K562 (cell line): ENCODE data around the gene CPN2. TPM values are rescaled to one million over a fixed set of nuclear protein-coding genes. Genes with fewer than 3 reads are reported as not detected.

Experiments used
- KHSRP ChIP-seq: fragments of 450-650 bp; IDR thresholded peaks from 2 replicates; pipeline ENCODE4 v1.6.1; 2017
- SP2 ChIP-seq: IDR thresholded peaks from 2 replicates; pipeline ENCODE4 v1.6.1; 2011; ENCODE audit warnings: mild to moderate bottlenecking, low read depth, low read length, moderate library complexity; ENCODE audit not compliant: poor library complexity, severe bottlenecking; ENCODE audit errors: extremely low read depth
- ZNF212 ChIP-seq: fragments of 450-650 bp; formaldehyde crosslinking; IDR thresholded peaks from 2 replicates; pipeline ENCODE4 v1.4.0; 2020; ENCODE audit warnings: mild to moderate bottlenecking
- ZNF436 ChIP-seq: fragments of 250-450, 450-650 bp; sonication (Bioruptor Pico); formaldehyde crosslinking; IDR thresholded peaks from 2 replicates; pipeline ENCODE4 v1.7.0; 2020; ENCODE audit warnings: mild to moderate bottlenecking
- polyA plus RNA-seq, 8 experiments: library from polyadenylated mRNA; depleted of rRNA in 4 of 8; stranded (reverse) in 5 of 8; unstranded in 3 of 8; fragments of >200 nt; fragmentation: Nextera tagmentation in 2 of 8; fragmentation: Illumina TruSeq in 1 of 8; extraction: Ambion mirVana in 2 of 8; extraction: Trizol in 1 of 8; gene quantifications; 2 replicates each; pipeline versions ENCODE4 v1.2.1 to v1.2.3, GENCODE V29; 2011 to 2014; ENCODE audit warnings: inconsistent platforms in 1 of 8, missing spikeins in 1 of 8
- total RNA-seq, 7 experiments: library from RNA; depleted of rRNA in 6 of 7; stranded (reverse); fragments of >200 nt in 6 of 7; fragmentation: Illumina TruSeq in 2 of 7; extraction: Trizol in 2 of 7; gene quantifications; 2 replicates each; pipeline versions ENCODE4 v1.2.1 to v1.2.3, GENCODE V29; 2011 to 2021; ENCODE audit warnings: low replicate concordance in 1 of 7
- TF ChIP-seq, protein P1 (sequence below): fragments of 450-650 bp; IDR thresholded peaks from 2 replicates; pipeline ENCODE4 v1.6.1; 2016; ENCODE audit warnings: mild to moderate bottlenecking, moderate library complexity
- TF ChIP-seq, protein P2 (sequence below), 2 experiments: fragments of 150-350 bp in 1 of 2; IDR thresholded peaks; 2 replicates each; pipeline ENCODE4 v1.6.1; 2012 to 2016; ENCODE audit warnings: low read depth in 2 of 2, low read length in 2 of 2, mild to moderate bottlenecking in 1 of 2, moderate library complexity in 1 of 2
- TF ChIP-seq, protein P3 (sequence below), 2 experiments: fragments of 450-650 bp; conservative IDR thresholded peaks; 2 replicates each; pipeline ENCODE4 v1.6.1; 2017; ENCODE audit warnings: mild to moderate bottlenecking in 2 of 2, moderate library complexity in 2 of 2

CPN2 gene
- total and polyA plus RNA-seq, 9 of the 15 experiments (the other 6 are each of a cell fraction or from before 2014, with no cell fraction given), result not detected

DNA sequence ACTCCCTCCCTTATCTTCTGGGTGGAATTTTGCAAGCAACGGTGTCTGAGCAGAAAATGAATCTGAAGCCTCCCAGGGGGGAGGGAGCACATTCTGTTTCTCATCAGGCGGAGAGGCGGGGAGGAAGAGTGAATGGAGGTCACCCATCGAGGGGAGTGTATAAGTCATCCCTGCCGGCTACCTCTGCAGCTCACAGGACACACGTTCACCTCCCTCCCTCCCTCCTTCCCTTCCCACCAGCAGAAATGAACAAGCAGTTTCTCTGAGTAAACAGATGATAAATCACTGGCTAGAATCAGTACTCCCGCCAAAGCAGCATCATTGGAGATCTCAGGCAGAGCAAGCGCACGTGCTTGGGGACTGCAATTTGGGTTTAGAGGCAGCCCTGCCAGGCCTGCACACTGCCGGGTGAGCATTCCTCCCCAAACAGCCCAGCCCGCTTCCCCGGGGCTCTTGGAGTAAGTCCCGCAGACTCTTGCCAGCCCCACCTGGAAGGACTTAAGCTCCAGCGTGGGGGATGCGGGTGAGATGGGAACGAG is 38.3 kb downstream of the CPN2 start (continued):
- TF ChIP-seq, protein P1, sequence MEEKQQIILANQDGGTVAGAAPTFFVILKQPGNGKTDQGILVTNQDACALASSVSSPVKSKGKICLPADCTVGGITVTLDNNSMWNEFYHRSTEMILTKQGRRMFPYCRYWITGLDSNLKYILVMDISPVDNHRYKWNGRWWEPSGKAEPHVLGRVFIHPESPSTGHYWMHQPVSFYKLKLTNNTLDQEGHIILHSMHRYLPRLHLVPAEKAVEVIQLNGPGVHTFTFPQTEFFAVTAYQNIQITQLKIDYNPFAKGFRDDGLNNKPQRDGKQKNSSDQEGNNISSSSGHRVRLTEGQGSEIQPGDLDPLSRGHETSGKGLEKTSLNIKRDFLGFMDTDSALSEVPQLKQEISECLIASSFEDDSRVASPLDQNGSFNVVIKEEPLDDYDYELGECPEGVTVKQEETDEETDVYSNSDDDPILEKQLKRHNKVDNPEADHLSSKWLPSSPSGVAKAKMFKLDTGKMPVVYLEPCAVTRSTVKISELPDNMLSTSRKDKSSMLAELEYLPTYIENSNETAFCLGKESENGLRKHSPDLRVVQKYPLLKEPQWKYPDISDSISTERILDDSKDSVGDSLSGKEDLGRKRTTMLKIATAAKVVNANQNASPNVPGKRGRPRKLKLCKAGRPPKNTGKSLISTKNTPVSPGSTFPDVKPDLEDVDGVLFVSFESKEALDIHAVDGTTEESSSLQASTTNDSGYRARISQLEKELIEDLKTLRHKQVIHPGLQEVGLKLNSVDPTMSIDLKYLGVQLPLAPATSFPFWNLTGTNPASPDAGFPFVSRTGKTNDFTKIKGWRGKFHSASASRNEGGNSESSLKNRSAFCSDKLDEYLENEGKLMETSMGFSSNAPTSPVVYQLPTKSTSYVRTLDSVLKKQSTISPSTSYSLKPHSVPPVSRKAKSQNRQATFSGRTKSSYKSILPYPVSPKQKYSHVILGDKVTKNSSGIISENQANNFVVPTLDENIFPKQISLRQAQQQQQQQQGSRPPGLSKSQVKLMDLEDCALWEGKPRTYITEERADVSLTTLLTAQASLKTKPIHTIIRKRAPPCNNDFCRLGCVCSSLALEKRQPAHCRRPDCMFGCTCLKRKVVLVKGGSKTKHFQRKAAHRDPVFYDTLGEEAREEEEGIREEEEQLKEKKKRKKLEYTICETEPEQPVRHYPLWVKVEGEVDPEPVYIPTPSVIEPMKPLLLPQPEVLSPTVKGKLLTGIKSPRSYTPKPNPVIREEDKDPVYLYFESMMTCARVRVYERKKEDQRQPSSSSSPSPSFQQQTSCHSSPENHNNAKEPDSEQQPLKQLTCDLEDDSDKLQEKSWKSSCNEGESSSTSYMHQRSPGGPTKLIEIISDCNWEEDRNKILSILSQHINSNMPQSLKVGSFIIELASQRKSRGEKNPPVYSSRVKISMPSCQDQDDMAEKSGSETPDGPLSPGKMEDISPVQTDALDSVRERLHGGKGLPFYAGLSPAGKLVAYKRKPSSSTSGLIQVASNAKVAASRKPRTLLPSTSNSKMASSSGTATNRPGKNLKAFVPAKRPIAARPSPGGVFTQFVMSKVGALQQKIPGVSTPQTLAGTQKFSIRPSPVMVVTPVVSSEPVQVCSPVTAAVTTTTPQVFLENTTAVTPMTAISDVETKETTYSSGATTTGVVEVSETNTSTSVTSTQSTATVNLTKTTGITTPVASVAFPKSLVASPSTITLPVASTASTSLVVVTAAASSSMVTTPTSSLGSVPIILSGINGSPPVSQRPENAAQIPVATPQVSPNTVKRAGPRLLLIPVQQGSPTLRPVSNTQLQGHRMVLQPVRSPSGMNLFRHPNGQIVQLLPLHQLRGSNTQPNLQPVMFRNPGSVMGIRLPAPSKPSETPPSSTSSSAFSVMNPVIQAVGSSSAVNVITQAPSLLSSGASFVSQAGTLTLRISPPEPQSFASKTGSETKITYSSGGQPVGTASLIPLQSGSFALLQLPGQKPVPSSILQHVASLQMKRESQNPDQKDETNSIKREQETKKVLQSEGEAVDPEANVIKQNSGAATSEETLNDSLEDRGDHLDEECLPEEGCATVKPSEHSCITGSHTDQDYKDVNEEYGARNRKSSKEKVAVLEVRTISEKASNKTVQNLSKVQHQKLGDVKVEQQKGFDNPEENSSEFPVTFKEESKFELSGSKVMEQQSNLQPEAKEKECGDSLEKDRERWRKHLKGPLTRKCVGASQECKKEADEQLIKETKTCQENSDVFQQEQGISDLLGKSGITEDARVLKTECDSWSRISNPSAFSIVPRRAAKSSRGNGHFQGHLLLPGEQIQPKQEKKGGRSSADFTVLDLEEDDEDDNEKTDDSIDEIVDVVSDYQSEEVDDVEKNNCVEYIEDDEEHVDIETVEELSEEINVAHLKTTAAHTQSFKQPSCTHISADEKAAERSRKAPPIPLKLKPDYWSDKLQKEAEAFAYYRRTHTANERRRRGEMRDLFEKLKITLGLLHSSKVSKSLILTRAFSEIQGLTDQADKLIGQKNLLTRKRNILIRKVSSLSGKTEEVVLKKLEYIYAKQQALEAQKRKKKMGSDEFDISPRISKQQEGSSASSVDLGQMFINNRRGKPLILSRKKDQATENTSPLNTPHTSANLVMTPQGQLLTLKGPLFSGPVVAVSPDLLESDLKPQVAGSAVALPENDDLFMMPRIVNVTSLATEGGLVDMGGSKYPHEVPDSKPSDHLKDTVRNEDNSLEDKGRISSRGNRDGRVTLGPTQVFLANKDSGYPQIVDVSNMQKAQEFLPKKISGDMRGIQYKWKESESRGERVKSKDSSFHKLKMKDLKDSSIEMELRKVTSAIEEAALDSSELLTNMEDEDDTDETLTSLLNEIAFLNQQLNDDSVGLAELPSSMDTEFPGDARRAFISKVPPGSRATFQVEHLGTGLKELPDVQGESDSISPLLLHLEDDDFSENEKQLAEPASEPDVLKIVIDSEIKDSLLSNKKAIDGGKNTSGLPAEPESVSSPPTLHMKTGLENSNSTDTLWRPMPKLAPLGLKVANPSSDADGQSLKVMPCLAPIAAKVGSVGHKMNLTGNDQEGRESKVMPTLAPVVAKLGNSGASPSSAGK, result peak; percentile 94
- TF ChIP-seq SP2 (no peak), KHSRP (no peak), ZNF436 (CRISPR knock-in tag) (no peak), ZNF212 (CRISPR knock-in tag) (no peak)
- TF ChIP-seq, protein P2, sequence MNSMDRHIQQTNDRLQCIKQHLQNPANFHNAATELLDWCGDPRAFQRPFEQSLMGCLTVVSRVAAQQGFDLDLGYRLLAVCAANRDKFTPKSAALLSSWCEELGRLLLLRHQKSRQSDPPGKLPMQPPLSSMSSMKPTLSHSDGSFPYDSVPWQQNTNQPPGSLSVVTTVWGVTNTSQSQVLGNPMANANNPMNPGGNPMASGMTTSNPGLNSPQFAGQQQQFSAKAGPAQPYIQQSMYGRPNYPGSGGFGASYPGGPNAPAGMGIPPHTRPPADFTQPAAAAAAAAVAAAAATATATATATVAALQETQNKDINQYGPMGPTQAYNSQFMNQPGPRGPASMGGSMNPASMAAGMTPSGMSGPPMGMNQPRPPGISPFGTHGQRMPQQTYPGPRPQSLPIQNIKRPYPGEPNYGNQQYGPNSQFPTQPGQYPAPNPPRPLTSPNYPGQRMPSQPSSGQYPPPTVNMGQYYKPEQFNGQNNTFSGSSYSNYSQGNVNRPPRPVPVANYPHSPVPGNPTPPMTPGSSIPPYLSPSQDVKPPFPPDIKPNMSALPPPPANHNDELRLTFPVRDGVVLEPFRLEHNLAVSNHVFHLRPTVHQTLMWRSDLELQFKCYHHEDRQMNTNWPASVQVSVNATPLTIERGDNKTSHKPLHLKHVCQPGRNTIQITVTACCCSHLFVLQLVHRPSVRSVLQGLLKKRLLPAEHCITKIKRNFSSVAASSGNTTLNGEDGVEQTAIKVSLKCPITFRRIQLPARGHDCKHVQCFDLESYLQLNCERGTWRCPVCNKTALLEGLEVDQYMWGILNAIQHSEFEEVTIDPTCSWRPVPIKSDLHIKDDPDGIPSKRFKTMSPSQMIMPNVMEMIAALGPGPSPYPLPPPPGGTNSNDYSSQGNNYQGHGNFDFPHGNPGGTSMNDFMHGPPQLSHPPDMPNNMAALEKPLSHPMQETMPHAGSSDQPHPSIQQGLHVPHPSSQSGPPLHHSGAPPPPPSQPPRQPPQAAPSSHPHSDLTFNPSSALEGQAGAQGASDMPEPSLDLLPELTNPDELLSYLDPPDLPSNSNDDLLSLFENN (IDR thresholded peaks at IDR 0.05; ENCODE audit: low read depth in 2 of 2, low read length in 2 of 2), result no peak
- TF ChIP-seq, protein P3, sequence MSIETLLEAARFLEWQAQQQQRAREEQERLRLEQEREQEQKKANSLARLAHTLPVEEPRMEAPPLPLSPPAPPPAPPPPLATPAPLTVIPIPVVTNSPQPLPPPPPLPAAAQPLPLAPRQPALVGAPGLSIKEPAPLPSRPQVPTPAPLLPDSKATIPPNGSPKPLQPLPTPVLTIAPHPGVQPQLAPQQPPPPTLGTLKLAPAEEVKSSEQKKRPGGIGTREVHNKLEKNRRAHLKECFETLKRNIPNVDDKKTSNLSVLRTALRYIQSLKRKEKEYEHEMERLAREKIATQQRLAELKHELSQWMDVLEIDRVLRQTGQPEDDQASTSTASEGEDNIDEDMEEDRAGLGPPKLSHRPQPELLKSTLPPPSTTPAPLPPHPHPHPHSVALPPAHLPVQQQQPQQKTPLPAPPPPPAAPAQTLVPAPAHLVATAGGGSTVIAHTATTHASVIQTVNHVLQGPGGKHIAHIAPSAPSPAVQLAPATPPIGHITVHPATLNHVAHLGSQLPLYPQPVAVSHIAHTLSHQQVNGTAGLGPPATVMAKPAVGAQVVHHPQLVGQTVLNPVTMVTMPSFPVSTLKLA (conservative IDR thresholded peaks at IDR 0.05), result peak; percentile 48 to 67; a peak in 3 of 4 replicates
